ENCODE data around the gene TRAF3IP3.

TRAF3IP3 gene

GRCh38 chr1:209768354-209768774 is 12.5 kb downstream of the TRAF3IP3 start:
- POLR2A ChIA-PET = interaction anchor here (0.6 to 1.5 kb wide), 3 partner anchors 13 to 482 kb away, joined by 3 to 5 read pairs (median 3); partner anchors contain the start of gene TRAF3IP3
- DNase-seq (ENCODE audit: extremely low spot score) = peak; percentile 83
- no peak for TF ChIP-seq CTCF (IDR thresholded peaks at IDR 0.05; ENCODE audit: control extremely low read depth, extremely low read depth, low read depth, missing control alignments)
- CTCF ChIA-PET = interaction anchor here (0.7 to 5.4 kb wide), 13 partner anchors 11 to 199 kb away, joined by 3 to 40 read pairs (median 7); partner anchors contain the start of gene TRAF3IP3

DNA sequence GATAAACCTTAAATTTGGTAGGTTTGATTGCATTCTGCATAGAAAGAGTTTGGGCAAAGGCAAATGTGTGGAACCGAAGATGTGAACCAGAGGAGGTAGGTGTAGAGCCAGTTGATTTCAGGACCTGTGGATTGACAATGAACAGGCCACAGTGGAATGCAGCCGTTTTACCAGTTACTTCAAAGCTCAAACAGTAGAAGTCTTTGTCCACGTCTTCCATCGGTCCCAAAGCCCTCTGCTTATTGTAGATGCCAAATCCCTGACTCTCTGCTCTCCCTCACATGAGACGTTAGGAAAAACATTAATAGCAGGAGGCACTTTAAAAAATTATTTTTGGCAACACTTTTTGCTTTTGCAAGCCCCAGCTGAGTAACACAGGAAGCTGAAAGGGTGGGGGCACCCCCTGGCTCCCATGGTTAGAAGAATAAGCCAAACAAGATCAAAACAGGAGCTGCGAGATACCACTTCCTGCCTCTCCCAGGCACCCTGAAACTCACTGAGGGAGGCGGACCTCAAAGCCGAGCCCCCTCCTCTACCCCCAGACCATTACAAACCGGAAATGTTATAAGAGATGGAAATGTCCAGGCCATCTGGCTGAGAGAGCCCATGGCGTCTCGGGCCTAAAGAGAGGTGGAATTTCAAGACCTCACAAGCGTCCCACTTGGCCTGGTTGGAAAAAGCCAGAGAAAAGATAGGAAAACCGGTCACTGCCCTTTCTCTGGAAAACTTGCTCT is 13.5 kb downstream of the TRAF3IP3 start:
- DNase-seq (ENCODE audit: extremely low spot score) = peak; percentile 74
- POLR2A ChIA-PET = interaction anchor here (0.8 to 1.5 kb wide), 2 partner anchors 14 to 18 kb away, joined by 3 to 5 read pairs; no protein-coding TSS in a partner anchor
- TF ChIP-seq CTCF (IDR thresholded peaks at IDR 0.05; ENCODE audit: control extremely low read depth, extremely low read depth, low read depth, missing control alignments) = no peak
- CTCF ChIA-PET = interaction anchor here (0.9 to 5.4 kb wide), 15 partner anchors 9 to 200 kb away, joined by 3 to 40 read pairs (median 5); partner anchors contain the start of genes C1orf74 and TRAF3IP3

- POLR2A ChIA-PET = interaction anchor here (0.8 kb wide), 1 partner anchor 17 kb away, joined by 3 read pairs; no protein-coding TSS in a partner anchor
- DNase-seq (ENCODE audit: extremely low spot score) = no peak
- TF ChIP-seq CTCF (IDR thresholded peaks at IDR 0.05; ENCODE audit: control extremely low read depth, extremely low read depth, low read depth, missing control alignments) = no peak
- CTCF ChIA-PET = interaction anchor here (0.9 to 5.4 kb wide), 11 partner anchors 9 to 126 kb away, joined by 3 to 40 read pairs (median 5); partner anchors contain the start of genes C1orf74 and TRAF3IP3
Measured at GRCh38 chr1:209769971-209770370, 14.1 kb downstream of the TRAF3IP3 start.

- DNase-seq (ENCODE audit: extremely low spot score) = no peak
- ChIA-PET POLR2A (no interaction called here), CTCF (interaction anchor here (1.1 to 1.4 kb wide), 2 partner anchors 12 to 127 kb away, joined by 3 read pairs; no protein-coding TSS in a partner anchor)
- TF ChIP-seq CTCF (IDR thresholded peaks at IDR 0.05; ENCODE audit: control extremely low read depth, extremely low read depth, low read depth, missing control alignments) = no peak
Measured at GRCh38 chr1:209770636-209771415, 15.0 kb downstream of the TRAF3IP3 start.

DNA sequence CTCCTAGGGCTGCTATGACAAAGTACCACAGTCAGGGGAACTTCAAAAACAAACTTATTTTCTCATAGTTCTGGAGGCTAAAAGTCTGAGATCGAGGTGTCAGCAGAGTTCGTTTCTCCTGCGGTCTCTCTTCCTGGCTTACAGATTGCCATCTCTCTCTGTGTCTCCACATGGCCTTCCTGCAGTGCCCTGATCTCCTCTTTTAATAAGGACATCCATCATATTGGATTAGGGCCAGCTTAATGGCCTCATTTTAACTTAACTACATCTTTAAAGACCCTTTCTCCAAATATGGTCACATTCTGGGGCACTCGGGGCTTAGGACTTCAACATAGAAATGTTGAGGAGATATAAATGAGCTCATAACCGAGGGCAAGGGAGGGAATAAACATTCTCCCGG is 16.3 kb downstream of the TRAF3IP3 start:
- CTCF ChIA-PET = interaction anchor here (0.9 to 3.8 kb wide), 4 partner anchors 11 to 55 kb away, joined by 3 to 20 read pairs (median 4); partner anchors contain the start of gene UTP25
- TF ChIP-seq CTCF (IDR thresholded peaks at IDR 0.05; ENCODE audit: control extremely low read depth, extremely low read depth, low read depth, missing control alignments) = no peak
- POLR2A ChIA-PET = no interaction called here
- DNase-seq (ENCODE audit: extremely low spot score) = no peak

- CTCF ChIA-PET = interaction anchor here (1.0 to 3.8 kb wide), 9 partner anchors 8 to 198 kb away, joined by 3 to 20 read pairs (median 4); partner anchors contain the start of gene UTP25
- POLR2A ChIA-PET = interaction anchor here (1.3 kb wide), 1 partner anchor 10 kb away, joined by 5 read pairs; the partner anchor contains the start of gene C1orf74
- no peak for DNase-seq (ENCODE audit: extremely low spot score)
- TF ChIP-seq CTCF (IDR thresholded peaks at IDR 0.05; ENCODE audit: control extremely low read depth, extremely low read depth, low read depth, missing control alignments) = no peak
Measured at GRCh38 chr1:209774592-209774991, 18.7 kb downstream of the TRAF3IP3 start.

Data from GM10248 (cell line).